Measurements from ENCODE around the gene ZNF189. TPM values are rescaled to one million over a fixed set of nuclear protein-coding genes. Genes with fewer than 3 reads are reported as not detected.

ZNF189 gene
- total RNA-seq, 4 donors from 2014 or later: 6.1 to 14.9 (median 10.2) TPM

GRCh38 chr9:101421653-101422065, 23.0 kb downstream of the ZNF189 start:
- WGBS: 88% methylated on average over 5 of the region's 5 CpGs

GRCh38 chr9:101427358-101427757, 28.7 kb downstream of the ZNF189 start:
- TF ChIP-seq EP300 (IDR thresholded peaks at IDR 0.05) (no peak), CTCF (IDR thresholded peaks at IDR 0.05) (no peak), POLR2AphosphoS5 (IDR thresholded peaks at IDR 0.05) (no peak), POLR2A (IDR thresholded peaks at IDR 0.05) (no peak)
- no peaks in the 10 kb centered on the region for H3K9me3 ChIP-seq
- no peak for DNase-seq (ENCODE audit: low spot score in 2 of 2)
- H3K27me3 ChIP-seq: no peaks in the 10 kb centered on the region
- no peak overlapping the region for H3K4me3 ChIP-seq
- H3K36me3 ChIP-seq: no peaks in the 10 kb centered on the region
- no peak overlapping the region for H3K27ac ChIP-seq
- WGBS: 93% methylated on average over 8 of the region's 8 CpGs
- no peaks in the 10 kb centered on the region for H3K4me1 ChIP-seq

More at GRCh38 chr9:101421653-101422065, 23.0 kb downstream of the ZNF189 start:
- no peak for TF ChIP-seq POLR2AphosphoS5 (IDR thresholded peaks at IDR 0.05)
- no peak for TF ChIP-seq POLR2A (IDR thresholded peaks at IDR 0.05)
- no peak for TF ChIP-seq EP300 (IDR thresholded peaks at IDR 0.05)
- TF ChIP-seq CTCF (IDR thresholded peaks at IDR 0.05): no peak
- H3K9me3 ChIP-seq: no peaks in the 10 kb centered on the region
- no peak for DNase-seq (ENCODE audit: low spot score in 2 of 2)
- no peak overlapping the region for H3K27ac ChIP-seq
- no peaks in the 10 kb centered on the region for H3K36me3 ChIP-seq
- no peak overlapping the region for H3K4me3 ChIP-seq
- no peaks in the 10 kb centered on the region for H3K4me1 ChIP-seq
- no peaks in the 10 kb centered on the region for H3K27me3 ChIP-seq

GRCh38 chr9:101427957-101428655, 29.5 kb downstream of the ZNF189 start:
- H3K4me3 ChIP-seq: no peak overlapping the region
- no peaks in the 10 kb centered on the region for H3K36me3 ChIP-seq
- DNase-seq (ENCODE audit: low spot score in 2 of 2): no peak
- no peaks in the 10 kb centered on the region for H3K9me3 ChIP-seq
- no peak for TF ChIP-seq CTCF (IDR thresholded peaks at IDR 0.05)
- no peak for TF ChIP-seq EP300 (IDR thresholded peaks at IDR 0.05)
- no peak for TF ChIP-seq POLR2AphosphoS5 (IDR thresholded peaks at IDR 0.05)
- TF ChIP-seq POLR2A (IDR thresholded peaks at IDR 0.05): no peak
- H3K27ac ChIP-seq: no peak overlapping the region
- no peaks in the 10 kb centered on the region for H3K27me3 ChIP-seq
- no peaks in the 10 kb centered on the region for H3K4me1 ChIP-seq
- 99% methylated on average over 3 of the region's 3 CpGs for WGBS

GRCh38 chr9:101428909-101429308, 30.3 kb downstream of the ZNF189 start:
- no peaks in the 10 kb centered on the region for H3K27me3 ChIP-seq
- H3K4me3 ChIP-seq: no peak overlapping the region
- no peaks in the 10 kb centered on the region for H3K36me3 ChIP-seq
- no peaks in the 10 kb centered on the region for H3K9me3 ChIP-seq
- no peaks in the 10 kb centered on the region for H3K4me1 ChIP-seq
- WGBS: 64% methylated on average over 3 of the region's 3 CpGs
- no peak for TF ChIP-seq POLR2AphosphoS5 (IDR thresholded peaks at IDR 0.05)
- TF ChIP-seq EP300 (IDR thresholded peaks at IDR 0.05): no peak
- TF ChIP-seq POLR2A (IDR thresholded peaks at IDR 0.05): no peak
- TF ChIP-seq CTCF (IDR thresholded peaks at IDR 0.05): no peak
- no peak for DNase-seq (ENCODE audit: low spot score in 2 of 2)
- no peak overlapping the region for H3K27ac ChIP-seq

- no peak for TF ChIP-seq POLR2AphosphoS5 (IDR thresholded peaks at IDR 0.05)
- no peak for TF ChIP-seq POLR2A (IDR thresholded peaks at IDR 0.05)
- TF ChIP-seq CTCF (IDR thresholded peaks at IDR 0.05): no peak
- TF ChIP-seq EP300 (IDR thresholded peaks at IDR 0.05): no peak
- H3K36me3 ChIP-seq: no peaks in the 10 kb centered on the region
- H3K4me1 ChIP-seq: no peaks in the 10 kb centered on the region
- H3K27me3 ChIP-seq: no peaks in the 10 kb centered on the region
- no peaks in the 10 kb centered on the region for H3K9me3 ChIP-seq
- no peak overlapping the region for H3K27ac ChIP-seq
- no peak overlapping the region for H3K4me3 ChIP-seq
- no peak for DNase-seq (ENCODE audit: low spot score in 2 of 2)
- WGBS: 92% methylated on average over 7 of the region's 7 CpGs
Measured at GRCh38 chr9:101429736-101430135, 31.1 kb downstream of the ZNF189 start.

All from suprapubic skin (tissue), 4 donors.